C4-2B (cell line): ENCODE data around the gene COL3A1.

Experiments used
- CTCF ChIP-seq: fragments of 450-650 bp; conservative IDR thresholded peaks from 2 replicates; pipeline ENCODE4 v1.5.1; 2017; ENCODE audit warnings: mild to moderate bottlenecking
- ZFX ChIP-seq: fragments of 450-650 bp; IDR thresholded peaks from 2 replicates; pipeline ENCODE4 v1.6.1; 2017

- TF ChIP-seq CTCF (no peak), ZFX (no peak)
Measured at GRCh38 chr2:188969236-188969635, 4.9 kb upstream of the COL3A1 start.
